GM12874 (cell line): Measurements from ENCODE around the gene RPL36.

ENCODE experiments used
- CTCF ChIP-seq: IDR thresholded peaks from 2 replicates; pipeline ENCODE4 v1.5.1; 2011; ENCODE audit warnings: low read depth, mild to moderate bottlenecking, control low read depth, low read length, moderate library complexity; ENCODE audit not compliant: insufficient read depth

Gene RPL36

GRCh38 chr19:5718579-5719273, 28.6 kb downstream of the RPL36 start:
- no peak for TF ChIP-seq CTCF

GRCh38 chr19:5719274-5719960, 29.3 kb downstream of the RPL36 start:
- no peak for TF ChIP-seq CTCF

- peak; percentile 99 for TF ChIP-seq CTCF
Observed at GRCh38 chr19:5719961-5720790, 30.1 kb downstream of the RPL36 start, which contains the start of the genes CATSPERD and LONP1. Gene CATSPERD (plus strand): TSS chr19:5720637. CDS start chr19:5720738, 101 bp downstream. Gene LONP1 (minus strand): TSS chr19:5720146. CDS start chr19:5720132, 14 bp downstream.

GRCh38 chr19:5727453-5728050, 37.5 kb downstream of the RPL36 start:
- TF ChIP-seq CTCF: no peak

- TF ChIP-seq CTCF: no peak
Observed at GRCh38 chr19:5738423-5738822, 48.3 kb downstream of the RPL36 start.
